Smooth muscle cell (in vitro differentiated cells): ENCODE measurements around the gene MSS51. TPM values are rescaled to one million over a fixed set of nuclear protein-coding genes. Genes with fewer than 3 reads are reported as not detected.

ENCODE experiments used
- DNase-seq: peaks from one replicate; lab custom pipeline; 2025; ENCODE audit not compliant: unreplicated experiment; lab: John Stamatoyannopoulos, UW
- H2AFZ ChIP-seq: fragments of 200-600 bp; sonication (generic); 2 replicates; pipeline ENCODE4 v1.6.0; 2016; ENCODE audit warnings: antibody characterized with exemption, low read depth, mild to moderate bottlenecking
- H3F3A ChIP-seq: fragments of 200-600 bp; sonication (generic); 2 replicates; pipeline ENCODE4 v1.6.0; 2017; ENCODE audit warnings: antibody characterized with exemption, low read depth
- H3K27ac ChIP-seq: fragments of 200-600 bp; sonication (generic); 2 replicates; pipeline ENCODE4 v1.5.1; 2016; ENCODE audit warnings: low read depth, mild to moderate bottlenecking
- H3K27me3 ChIP-seq: fragments of 200-600 bp; sonication (generic); 2 replicates; pipeline ENCODE4 v1.6.1; 2016; ENCODE audit warnings: low read depth, mild to moderate bottlenecking
- H3K36me3 ChIP-seq: fragments of 200-600 bp; sonication (generic); 2 replicates; pipeline ENCODE4 v1.5.1; 2016; ENCODE audit warnings: low read depth
- H3K4me1 ChIP-seq: fragments of 200-600 bp; sonication (generic); 2 replicates; pipeline ENCODE4 v1.5.1; 2016; ENCODE audit warnings: low read depth
- H3K4me2 ChIP-seq: fragments of 200-600 bp; sonication (generic); 2 replicates; pipeline ENCODE4 v1.6.0; 2016; ENCODE audit warnings: mild to moderate bottlenecking
- H3K4me3 ChIP-seq: fragments of 200-600 bp; sonication (generic); 2 replicates; pipeline ENCODE4 v1.5.1; 2016; ENCODE audit warnings: mild to moderate bottlenecking
- H3K79me2 ChIP-seq: fragments of 200-600 bp; sonication (generic); 2 replicates; pipeline ENCODE4 v1.6.0; 2016; ENCODE audit warnings: low read depth, mild to moderate bottlenecking
- H3K9ac ChIP-seq: fragments of 200-600 bp; sonication (generic); 2 replicates; pipeline ENCODE4 v1.6.0; 2016; ENCODE audit warnings: low read depth
- H3K9me3 ChIP-seq: fragments of 200-600 bp; sonication (generic); replicated peaks from 2 replicates; pipeline ENCODE4 v1.5.1; 2016; ENCODE audit warnings: low read depth
- H4K20me1 ChIP-seq: fragments of 200-600 bp; sonication (generic); 2 replicates; pipeline ENCODE4 v1.6.0; 2016; ENCODE audit warnings: low read depth
- CTCF ChIP-seq: fragments of 200-600 bp; sonication (generic); IDR thresholded peaks from 2 replicates; pipeline ENCODE4 v1.5.1; 2017; ENCODE audit warnings: borderline replicate concordance, mild to moderate bottlenecking, antibody characterized with exemption; ENCODE audit not compliant: insufficient read depth, poor library complexity, severe bottlenecking
- WGBS: methylation state at CpG from one replicate; pipeline ENCODE4 v1.1.7; 2016; ENCODE audit warnings: low lambda C conversion rate; 5-methylcytosine and 5-hydroxymethylcytosine counted together
- polyA plus RNA-seq: library from polyadenylated mRNA; unstranded; fragments of >200 nt; fragmentation: Nextera tagmentation; extraction: Ambion mirVana; gene quantifications from 2 replicates; pipeline ENCODE4 v1.2.1, GENCODE V29; 2016
- total RNA-seq: library from RNA; depleted of rRNA; stranded (reverse); fragments of >200 nt; gene quantifications from 2 replicates; pipeline ENCODE4 v1.2.3, GENCODE V29; 2014

The MSS51 gene
- total and polyA plus RNA-seq, 2 experiments from 2014 or later, result 0.66 to 2.4 TPM

DNA sequence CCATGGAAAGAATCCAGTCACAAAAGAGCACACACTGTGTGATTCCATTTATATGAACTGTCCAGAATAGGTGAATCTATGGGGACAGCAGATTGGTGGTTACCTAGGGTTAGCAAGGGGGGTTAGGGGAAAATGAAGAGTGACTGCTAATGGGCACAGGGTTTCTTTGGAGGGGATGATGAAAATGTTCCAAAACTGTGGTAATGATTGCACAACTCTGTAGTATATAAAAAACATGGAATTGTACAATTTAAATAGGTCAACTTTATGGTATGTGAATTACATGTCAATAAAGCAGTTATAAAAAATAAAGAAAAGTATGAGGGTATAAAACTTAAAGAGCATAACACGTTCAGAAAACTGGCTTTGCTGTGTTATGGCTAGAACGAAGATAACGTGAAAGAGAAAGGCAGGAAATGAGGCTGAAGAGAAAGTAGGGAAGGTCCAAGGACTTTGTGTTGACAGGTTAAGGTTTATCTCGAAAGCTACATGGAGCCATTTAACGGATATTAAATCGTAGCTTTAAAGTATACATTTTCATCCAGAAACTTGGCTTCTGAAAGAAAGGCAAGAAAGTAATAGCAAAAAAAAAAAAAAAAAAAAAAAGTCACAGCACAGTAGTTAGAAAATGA, 26.4 kb upstream of the MSS51 start:
- H3K36me3 ChIP-seq, result peaks cover 8% of the 10 kb centered on the region
- DNase-seq, result no peak
- WGBS, result 96% methylated on average over 6 of the region's 6 CpGs

DNA sequence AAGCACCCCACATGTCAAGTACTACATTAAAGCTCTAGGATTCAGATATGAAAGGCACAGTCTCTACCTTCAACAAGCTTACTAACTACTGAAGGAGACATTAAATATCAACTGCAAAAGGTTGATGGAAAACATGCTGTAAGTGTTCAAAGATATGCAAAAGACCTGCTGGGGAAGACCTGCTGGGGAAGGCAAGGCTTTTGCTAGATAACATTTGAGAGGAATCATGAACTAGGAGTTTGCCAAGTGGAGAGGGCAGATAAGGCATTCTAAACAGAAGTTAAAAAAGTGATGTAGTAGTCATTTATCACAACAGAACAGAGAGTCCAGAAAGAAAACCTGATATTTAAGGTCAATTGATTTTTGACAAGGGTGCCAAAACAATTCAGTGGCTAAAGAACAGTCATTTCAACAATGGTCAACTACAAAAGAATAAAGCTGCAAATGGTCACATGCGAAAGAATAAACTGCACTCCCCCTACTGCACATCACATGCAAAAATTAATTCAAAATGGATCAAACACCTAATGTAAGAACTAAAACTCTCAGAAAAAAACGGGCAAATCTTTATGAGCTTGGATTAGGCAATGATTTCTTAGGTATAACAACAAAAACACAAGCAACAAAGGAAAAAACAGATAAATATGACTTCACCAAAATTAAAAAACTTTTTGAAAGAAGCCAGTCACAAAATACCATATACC, 23.0 kb upstream of the MSS51 start:
- WGBS, result 91% methylated on average over 2 of the region's 2 CpGs
- no peaks in the 10 kb centered on the region for H3K79me2 ChIP-seq
- H2AFZ ChIP-seq, result no peak overlapping the region
- H3F3A ChIP-seq, result no peaks in the 10 kb centered on the region
- no peak overlapping the region for H3K9ac ChIP-seq
- H3K27ac ChIP-seq, result no peak overlapping the region
- no peaks in the 10 kb centered on the region for H4K20me1 ChIP-seq
- no peak for DNase-seq
- H3K36me3 ChIP-seq, result peaks cover 5% of the 10 kb centered on the region
- no peaks in the 10 kb centered on the region for H3K27me3 ChIP-seq
- no peak overlapping the region for H3K4me3 ChIP-seq
- no peaks in the 10 kb centered on the region for H3K9me3 ChIP-seq
- no peak overlapping the region for H3K4me2 ChIP-seq
- TF ChIP-seq CTCF, result no peak
- no peaks in the 10 kb centered on the region for H3K4me1 ChIP-seq

More for the DNA sequence above, 26.4 kb upstream of the MSS51 start:
- no peaks in the 10 kb centered on the region for H3K4me1 ChIP-seq
- H3K9me3 ChIP-seq, result no peaks in the 10 kb centered on the region
- no peak for TF ChIP-seq CTCF
- no peak overlapping the region for H3K27ac ChIP-seq
- no peak overlapping the region for H3K9ac ChIP-seq
- no peaks in the 10 kb centered on the region for H3K27me3 ChIP-seq
- H3K79me2 ChIP-seq, result no peaks in the 10 kb centered on the region
- H3F3A ChIP-seq, result no peaks in the 10 kb centered on the region
- H4K20me1 ChIP-seq, result no peaks in the 10 kb centered on the region
- H2AFZ ChIP-seq, result no peak overlapping the region
- H3K4me3 ChIP-seq, result no peak overlapping the region
- H3K4me2 ChIP-seq, result no peak overlapping the region

GRCh38 chr10:73449113-73449512, 15.8 kb upstream of the MSS51 start:
- Histone ChIP-seq H2AFZ (no peak overlapping the region), H3K36me3 (peaks cover under 1% of the 10 kb centered on the region), H3K27me3 (no peaks in the 10 kb centered on the region), H4K20me1 (no peaks in the 10 kb centered on the region), H3K4me3 (no peak overlapping the region), H3K4me1 (no peaks in the 10 kb centered on the region), H3F3A (no peaks in the 10 kb centered on the region), H3K4me2 (no peak overlapping the region), H3K9me3 (no peaks in the 10 kb centered on the region), H3K9ac (no peak overlapping the region), H3K79me2 (no peaks in the 10 kb centered on the region), H3K27ac (no peak overlapping the region)
- WGBS, result 88% methylated on average over 1 of the region's 1 CpG
- no peak for TF ChIP-seq CTCF
- no peak for DNase-seq
